Measurements from ENCODE around the gene OR1J1. TPM values are rescaled to one million over a fixed set of nuclear protein-coding genes. Genes with fewer than 3 reads are reported as not detected.

OR1J1 gene, protein sequence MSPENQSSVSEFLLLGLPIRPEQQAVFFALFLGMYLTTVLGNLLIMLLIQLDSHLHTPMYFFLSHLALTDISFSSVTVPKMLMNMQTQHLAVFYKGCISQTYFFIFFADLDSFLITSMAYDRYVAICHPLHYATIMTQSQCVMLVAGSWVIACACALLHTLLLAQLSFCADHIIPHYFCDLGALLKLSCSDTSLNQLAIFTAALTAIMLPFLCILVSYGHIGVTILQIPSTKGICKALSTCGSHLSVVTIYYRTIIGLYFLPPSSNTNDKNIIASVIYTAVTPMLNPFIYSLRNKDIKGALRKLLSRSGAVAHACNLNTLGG
- not detected in 2 replicates for total RNA-seq (2014; rRNA removed; shearing (Covaris generic))

DNA sequence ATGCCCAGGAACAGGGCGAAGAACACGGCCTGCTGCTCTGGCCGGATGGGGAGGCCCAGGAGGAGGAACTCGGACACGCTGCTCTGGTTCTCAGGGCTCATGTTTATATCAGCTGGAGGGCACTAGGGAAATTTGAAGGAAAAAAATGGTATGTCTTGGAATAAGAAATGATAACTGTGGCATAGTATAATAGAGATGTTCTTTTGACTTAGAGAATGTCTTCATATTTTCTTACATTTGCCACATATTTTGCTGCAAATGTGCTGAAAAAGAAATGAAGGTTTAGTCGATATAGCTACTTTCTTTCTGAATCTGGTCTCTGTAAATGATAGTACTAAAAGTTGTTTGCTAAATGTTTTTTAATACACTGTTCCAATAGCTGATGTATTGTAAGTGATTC is at the start of gene OR1J1:
TSS of gene OR1J1 (minus strand) at position 101 of the 400 bp plus-strand sequence. CDS start at position 101, 0 bp downstream.
- DNase-seq (ENCODE audit: low spot score): no peak

DNA sequence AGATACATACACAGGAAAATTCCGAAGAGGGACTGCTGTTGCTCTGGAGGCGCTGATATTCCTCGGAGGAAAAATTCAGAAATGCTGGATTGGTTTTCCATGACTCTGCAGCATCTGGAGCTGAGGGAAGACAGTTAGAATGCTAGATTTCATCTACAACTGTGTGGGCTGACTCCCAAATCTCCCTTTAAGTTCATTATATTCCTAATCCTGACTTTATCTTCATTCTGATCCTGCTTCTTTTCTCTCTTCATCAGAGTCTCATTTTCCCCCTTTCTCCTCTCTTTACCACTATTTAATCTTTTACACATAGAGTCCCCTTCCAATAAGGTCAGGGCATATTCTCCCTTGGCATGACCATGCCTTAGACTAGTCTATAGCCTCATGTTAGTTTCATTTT is 49.5 kb upstream of the OR1J1 start, which contains the start of gene OR1N1:
TSS of gene OR1N1 (minus strand) at position 101 of the 400 bp plus-strand sequence. CDS start at position 101, 0 bp downstream.
- DNase-seq (ENCODE audit: low spot score): no peak

DNA sequence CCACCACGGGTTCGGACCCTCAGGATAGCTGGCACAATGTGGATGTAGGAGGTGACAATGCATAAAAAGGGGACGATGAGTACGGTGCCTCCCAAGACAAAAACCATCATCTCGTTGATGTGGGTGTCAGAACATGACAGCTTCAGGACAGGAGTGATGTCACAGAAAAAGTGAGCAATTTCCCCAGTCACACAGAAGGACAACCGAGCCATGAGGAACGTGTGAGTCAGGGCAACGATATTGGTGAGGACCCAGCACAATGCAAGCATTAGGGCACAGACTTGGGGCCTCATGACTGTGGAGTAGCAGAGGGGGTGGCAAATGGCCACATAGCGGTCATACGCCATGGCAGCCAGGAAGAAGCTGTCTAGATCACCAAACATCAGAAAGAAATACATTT is 48.9 kb upstream of the OR1J1 start:
- DNase-seq (ENCODE audit: low spot score): no peak

DNA sequence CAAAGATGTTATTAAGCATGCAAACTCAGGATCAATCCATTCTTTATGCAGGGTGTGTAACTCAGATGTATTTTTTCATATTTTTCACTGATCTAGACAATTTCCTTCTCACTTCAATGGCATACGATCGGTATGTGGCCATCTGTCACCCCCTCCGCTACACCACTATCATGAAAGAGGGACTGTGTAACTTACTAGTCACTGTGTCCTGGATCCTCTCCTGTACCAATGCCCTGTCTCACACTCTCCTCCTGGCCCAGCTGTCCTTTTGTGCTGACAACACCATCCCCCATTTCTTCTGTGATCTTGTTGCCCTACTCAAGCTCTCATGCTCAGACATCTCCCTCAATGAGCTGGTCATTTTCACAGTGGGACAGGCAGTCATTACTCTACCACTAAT is 41.6 kb upstream of the OR1J1 start:
- no peak for DNase-seq (ENCODE audit: low spot score)

DNA sequence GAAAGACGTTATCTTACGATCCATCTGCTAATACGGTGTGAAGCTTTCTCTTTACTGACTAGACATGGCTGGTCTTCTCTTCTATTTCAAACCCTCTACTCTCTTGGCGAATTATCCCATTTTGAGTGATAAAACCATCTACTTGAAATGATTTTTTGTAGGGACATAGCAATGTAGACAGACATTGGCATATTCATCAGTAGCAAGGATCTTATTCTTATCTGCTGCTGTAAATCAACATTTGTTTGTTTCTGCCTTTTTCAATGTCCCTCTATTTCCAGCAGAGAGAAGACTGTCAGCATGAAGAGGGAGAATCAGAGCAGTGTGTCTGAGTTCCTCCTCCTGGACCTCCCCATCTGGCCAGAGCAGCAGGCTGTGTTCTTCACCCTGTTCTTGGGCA is 41.1 kb upstream of the OR1J1 start, which contains the start of gene OR1J4:
TSS of gene OR1J4 (plus strand) at position 301 of the 400 bp plus-strand sequence. CDS start at position 301, 0 bp downstream.
- no peak for DNase-seq (ENCODE audit: low spot score)

DNA sequence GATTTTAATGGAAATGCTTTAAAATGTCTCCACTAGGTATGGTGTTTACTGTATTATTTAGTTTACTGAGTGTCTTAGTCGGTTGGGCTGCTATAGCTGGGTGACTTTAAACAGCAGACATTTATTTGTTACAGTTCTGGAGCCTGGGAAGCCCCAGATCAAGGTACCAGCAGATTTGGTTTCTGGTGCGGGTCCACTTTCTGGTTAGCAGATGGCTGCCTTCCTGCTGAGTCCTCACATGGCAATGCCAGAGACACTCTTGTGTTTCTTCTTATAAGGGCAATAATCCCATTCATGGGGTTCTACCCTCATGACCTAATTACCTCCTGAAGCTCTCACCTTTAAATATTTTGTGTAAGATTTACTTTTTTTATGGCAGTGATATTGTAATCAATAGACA is 40.5 kb upstream of the OR1J1 start:
- DNase-seq (ENCODE audit: low spot score): no peak

DNA sequence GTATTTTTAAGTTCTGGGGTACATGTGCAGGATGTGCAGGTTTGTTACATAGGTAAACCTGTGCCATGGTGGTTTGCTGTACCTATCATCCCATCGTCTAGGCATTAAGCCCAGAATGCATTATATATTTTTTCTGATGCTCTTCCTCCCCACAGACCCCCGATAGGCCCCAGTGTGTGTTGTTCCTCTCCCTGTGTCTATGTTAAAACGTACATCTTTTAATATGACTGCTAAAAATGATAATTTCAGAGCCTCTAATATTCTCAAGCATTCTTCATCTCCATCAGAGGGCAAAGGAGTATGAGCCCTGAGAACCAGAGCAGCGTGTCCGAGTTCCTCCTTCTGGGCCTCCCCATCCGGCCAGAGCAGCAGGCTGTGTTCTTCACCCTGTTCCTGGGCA is 32.8 kb upstream of the OR1J1 start, which contains the start of gene OR1J2:
TSS of gene OR1J2 (plus strand) at position 301 of the 400 bp plus-strand sequence. CDS start at position 301, 0 bp downstream.
- DNase-seq (ENCODE audit: low spot score): no peak

DNA sequence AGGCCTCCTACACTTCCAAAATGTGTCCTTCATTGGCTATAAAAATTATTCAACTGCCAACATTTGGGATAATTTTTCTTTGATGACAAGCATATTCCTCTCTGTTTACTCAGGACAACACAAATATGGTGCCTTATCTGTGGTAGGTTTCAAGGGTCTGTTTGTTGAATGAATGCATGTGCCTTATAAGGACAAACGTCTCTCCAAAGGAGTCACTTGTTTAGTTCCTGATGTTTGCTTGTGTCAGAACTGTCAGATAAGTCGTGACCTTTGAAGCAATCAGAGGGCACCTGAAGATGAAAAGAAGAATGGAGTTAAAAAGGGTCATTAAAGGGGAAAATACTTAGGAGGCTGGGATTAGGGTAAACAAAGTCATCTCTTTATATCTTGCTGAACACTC is 29.2 kb upstream of the OR1J1 start:
- DNase-seq (ENCODE audit: low spot score): no peak

DNA sequence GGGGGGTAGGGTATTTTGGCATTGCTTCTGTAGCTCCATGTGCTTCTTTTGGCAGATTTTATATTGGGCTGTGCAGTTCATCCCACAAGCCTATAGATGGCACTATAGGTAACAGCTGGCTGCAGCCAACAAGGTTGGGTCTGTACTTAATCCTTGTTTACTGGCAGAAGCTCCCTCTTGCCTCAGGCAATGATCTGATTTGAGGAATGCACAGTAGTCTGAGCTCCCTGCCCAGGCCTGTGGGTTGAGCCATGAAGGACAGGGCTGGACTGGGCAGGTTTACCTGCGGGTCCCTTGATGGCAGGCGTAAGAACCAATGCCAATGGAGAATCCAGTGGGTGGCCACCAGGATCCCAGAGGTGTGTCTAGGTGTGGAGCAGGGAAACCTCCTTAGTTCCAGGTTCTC is 21.2 kb upstream of the OR1J1 start:
- peak; percentile 55 for DNase-seq (ENCODE audit: low spot score)

DNA sequence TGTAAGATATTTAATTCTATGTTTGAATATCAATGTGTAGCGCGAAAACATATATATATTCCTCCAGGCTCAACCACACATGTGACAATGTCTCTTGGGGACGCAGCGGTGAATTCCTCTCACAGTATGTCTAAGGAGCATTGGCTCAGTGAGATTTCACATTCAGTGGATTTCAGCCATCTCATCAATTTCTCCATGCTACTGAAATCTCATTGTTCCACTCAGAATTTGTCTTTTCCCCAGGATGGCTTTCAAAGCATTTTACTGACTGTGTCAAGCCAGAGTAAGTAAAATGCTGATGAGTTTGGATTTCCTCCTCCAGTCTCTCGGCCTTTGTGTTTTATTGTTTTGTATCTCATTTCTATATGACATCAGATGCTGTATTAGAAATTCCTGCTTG is 1.3 kb upstream of the OR1J1 start:
- DNase-seq (ENCODE audit: low spot score): no peak

DNA sequence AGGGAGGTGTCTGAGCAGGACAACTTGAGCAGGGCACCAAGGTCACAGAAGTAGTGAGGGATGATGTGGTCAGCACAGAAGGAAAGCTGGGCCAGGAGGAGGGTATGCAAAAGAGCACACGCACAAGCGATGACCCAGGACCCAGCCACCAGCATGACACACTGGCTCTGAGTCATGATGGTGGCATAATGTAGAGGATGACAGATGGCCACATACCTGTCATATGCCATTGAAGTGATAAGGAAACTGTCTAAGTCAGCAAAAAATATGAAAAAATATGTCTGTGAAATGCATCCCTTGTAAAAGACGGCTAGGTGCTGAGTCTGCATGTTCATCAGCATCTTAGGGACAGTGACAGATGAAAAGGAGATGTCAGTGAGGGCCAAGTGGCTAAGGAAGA is 380 bp downstream of the OR1J1 start:
- DNase-seq (ENCODE audit: low spot score): no peak

DNA sequence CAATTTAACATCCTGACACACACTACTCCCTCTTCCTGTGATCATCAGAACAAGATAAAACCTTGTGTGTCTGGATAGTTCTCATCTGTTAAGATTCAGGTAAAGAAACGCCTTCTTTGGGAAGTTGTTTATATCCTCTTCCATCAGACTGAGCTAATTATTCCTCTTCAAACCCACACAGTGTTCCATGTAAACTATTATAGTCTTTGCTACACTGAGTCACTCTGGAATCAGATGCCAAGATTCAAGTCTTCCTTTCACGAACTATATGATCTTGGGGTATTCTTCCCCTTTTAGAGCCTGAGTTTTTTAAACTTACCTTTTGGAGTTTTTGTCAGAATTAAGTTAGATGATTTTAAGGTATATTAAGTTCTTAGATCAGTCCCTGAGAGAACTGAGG is 2.0 kb downstream of the OR1J1 start:
- DNase-seq (ENCODE audit: low spot score): no peak

DNA sequence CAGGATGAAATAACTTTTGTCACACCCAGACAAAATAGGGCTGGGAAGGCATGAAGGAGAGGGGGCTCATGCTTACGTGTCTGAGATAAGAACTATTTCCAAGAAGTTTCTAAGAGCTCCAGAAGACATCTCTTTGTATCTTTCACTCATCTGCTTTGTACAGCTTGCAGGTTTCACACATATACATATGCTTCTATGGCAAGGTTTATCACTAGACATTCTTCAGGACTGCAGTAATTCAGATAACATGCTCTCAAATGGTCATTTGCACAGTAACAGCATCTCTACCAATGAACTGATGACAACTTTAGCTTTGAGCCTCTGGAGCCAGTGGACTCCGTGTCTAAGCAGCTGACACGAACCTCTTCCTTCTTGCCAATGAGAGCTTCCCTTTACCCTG is 3.2 kb downstream of the OR1J1 start:
- DNase-seq (ENCODE audit: low spot score): no peak

DNA sequence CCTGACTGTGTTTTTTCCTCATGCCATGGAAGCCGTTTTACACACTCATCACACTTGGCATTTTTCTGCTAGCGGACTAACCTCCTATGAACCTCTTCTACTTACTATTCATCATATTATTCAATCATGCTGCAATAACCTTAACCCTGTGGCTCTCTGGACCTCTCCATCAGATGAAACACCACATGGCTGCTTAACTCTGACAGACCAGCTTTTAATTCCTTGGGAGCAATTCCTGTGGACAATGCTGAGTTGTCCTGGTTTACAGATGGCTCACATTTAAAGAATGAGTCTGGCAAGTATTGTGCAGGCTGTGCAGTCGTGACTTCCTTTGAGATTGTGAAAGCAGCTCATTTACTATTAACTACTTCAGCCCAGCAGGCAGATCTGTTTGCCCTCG is 9.0 kb downstream of the OR1J1 start:
- no peak for DNase-seq (ENCODE audit: low spot score)

DNA sequence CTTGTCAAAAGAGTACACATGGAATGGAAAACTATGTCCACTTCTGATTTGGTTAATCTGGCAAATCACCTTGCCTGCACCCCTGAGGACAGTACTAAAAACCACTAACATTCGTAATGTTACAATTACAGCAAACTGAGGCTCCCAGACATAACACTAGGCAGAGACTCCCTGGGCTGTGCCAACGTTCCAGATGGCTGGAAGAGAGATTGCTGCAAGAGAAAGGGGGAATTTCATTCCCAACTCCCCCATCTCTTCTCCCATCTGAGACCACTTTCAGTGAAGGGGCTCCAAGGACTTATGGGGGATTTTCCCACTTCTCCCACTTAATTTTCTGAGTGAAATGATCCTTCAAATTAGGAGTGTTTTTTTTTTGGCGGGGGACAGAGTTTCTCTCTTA is 11.3 kb downstream of the OR1J1 start:
- no peak for DNase-seq (ENCODE audit: low spot score)

DNA sequence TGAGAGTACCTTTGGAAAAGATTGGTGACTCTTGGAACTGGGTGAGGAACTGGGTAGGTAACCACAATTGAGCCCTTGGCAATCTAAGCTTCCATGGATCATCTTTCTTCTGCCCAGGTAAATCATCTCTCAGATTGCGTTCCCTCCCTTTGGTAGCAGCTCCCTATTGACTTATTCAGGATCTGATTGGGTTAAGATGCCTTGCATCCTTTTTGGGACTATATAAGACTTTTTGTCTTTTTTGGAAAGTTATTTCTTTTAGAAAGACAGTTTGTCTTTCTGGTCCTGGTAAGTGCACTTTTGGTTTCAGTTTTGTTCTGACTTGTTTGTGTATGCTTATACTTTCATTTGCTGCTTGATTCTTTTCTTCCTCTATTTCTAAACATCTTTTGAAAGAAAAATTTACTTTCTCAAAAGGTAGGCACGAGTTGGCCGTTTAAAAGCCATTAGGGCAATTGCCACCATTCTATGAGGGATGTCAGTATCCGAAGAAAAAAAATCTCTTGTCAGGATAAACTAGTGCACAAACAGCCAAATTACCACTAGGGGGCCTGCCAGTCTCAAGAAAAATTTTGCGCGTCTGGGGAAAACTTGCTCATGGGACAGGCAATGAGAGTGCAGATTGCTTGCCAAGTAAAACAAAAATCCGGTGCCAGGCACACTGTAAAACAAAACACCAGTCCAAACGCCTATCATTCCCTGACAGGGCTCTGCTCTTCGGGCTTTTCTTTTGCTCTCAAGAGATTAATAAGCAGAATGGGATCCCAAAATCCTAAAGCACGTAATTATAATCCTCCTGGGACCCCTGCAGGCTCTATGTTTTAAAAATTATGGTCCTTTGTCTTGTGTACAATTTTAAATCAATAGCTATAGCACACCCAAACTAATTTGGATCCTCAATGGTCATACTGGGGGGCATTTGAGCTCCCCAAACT is 12.8 kb downstream of the OR1J1 start:
- peak; percentile 88 for DNase-seq (ENCODE audit: low spot score)

DNA sequence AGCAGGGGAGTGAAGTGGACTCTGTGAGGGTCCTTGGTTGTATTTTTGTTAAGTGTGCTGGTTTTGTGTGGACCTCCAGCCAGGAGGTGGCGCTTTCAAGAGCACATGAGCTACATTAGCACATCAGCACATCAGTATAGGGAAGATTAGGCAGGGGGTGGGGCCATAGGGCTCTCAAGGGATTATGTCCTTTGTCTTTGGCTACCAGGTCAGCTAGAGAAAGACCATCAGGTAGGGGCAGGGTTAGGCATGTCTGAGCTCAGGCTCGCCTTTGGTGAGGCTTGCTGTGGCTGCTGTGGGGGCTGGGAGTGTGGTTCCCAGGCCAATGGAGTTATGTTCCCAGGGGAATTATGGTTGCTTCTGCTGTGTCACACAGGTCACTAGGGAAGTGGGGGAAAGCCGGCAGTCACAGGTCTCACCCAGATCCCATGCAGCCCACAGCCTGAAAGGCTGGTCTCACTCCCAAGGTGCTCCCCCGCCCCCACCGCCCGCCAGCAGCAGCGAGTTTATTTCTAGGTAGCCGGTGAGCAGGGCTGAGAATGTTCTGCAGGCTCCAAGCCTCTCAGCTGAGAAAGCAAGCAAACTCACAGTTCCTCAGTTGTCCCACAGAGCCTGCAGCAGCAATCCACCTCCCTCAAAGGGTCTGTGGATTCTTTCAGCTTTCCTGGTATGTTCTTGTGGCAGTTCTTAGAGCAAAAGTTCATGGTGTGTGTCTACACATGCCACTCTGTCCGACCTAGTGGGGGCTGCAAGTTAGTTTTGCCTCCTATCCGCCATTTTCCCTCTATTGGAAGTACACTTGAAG is 13.7 kb downstream of the OR1J1 start:
- peak; percentile 73 for DNase-seq (ENCODE audit: low spot score)

DNA sequence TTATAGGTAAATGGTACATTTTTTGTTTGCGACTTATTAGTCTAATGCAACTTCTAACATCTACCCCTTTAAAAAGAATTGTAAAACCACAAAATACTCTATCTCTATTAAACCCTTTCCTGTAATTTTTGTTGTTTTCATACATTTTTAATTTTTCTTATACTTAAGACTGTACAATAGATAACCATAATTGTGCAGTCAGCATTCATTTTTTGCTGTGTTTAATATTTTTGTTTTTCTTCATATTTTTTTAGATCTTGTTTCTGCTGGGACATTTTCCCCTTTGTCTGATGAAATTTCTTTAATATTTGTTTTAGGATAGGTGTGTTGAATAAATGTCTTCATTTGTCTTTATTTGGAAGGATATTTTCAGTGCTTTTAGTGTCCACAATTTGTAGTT is 19.9 kb downstream of the OR1J1 start:
- DNase-seq (ENCODE audit: low spot score): no peak

DNA sequence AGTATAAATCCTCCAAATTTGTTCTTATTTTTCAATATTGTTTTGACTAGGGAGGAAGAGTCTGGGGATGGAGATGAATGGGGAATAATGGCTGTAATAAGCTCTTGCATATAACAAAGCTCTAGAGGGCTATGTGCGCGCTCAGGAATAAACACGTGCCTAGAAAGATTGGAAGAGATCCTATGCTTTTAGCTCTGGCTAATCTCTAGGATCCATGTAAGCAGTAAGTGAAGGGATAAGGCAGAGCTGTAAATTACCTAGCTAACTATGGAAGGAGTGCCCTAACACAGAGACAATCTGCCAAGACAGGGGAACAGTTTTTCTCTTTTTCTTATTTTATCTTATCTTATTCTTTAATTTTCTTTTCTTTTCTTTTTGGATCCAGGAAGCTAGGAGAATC is 21.6 kb downstream of the OR1J1 start:
- no peak for DNase-seq (ENCODE audit: low spot score)

DNA sequence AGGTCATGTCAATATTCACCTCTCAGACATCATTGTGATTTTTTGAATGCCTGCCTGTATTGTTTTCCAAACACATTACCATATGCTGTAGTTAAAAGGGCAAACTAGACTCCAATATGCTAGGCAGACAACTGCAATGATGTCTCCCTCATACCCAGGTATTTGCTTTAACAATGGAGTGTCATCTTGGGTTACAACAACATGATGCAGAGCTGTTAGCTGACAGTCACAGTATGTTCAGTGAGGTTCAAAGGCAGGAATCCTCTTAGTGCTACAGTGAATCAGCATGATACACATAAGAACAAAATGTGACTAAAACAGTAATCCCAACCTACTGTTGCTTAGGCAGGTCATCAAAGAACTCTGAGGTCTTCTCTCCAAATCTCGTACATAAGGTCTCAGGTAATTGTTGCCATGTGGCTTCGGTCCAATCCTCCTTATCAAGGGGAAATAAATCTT is 24.0 kb downstream of the OR1J1 start:
- DNase-seq (ENCODE audit: low spot score): no peak

DNA sequence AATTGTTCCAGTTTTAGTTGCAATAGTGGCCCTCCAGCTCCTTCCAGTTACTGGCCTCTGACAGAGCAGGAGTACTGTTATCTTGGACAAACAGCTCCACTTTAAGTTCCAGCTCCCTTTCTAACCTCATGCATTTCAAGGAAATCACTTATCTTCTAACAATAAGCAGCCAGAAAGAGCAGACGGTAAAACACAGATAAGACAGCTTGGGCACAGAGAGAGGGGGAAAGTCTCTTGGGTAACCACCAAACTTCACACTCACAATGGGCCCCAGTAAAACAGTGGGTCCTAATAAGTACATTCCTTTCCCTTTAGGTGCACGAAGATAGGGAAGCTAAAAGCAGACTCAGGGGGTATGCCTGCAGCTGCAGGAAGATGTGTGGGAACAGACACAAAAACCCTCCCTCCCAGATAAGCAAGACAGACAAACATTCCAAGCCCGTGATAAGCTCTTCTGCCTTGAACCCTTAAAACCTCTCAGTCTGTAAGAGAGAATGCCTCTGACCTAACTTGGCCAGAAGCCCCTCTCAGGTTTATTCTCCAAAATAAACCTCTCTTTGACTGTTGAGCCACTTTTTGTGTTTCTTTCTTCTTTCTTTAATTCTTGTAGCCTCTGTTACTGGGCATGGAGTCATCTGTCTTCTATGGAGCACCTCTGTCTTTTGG is 30.8 kb downstream of the OR1J1 start:
- DNase-seq (ENCODE audit: low spot score): no peak

All from A172 (cell line).